Measurements from ENCODE around the gene PTCH1.

- TF ChIP-seq, protein P1, sequence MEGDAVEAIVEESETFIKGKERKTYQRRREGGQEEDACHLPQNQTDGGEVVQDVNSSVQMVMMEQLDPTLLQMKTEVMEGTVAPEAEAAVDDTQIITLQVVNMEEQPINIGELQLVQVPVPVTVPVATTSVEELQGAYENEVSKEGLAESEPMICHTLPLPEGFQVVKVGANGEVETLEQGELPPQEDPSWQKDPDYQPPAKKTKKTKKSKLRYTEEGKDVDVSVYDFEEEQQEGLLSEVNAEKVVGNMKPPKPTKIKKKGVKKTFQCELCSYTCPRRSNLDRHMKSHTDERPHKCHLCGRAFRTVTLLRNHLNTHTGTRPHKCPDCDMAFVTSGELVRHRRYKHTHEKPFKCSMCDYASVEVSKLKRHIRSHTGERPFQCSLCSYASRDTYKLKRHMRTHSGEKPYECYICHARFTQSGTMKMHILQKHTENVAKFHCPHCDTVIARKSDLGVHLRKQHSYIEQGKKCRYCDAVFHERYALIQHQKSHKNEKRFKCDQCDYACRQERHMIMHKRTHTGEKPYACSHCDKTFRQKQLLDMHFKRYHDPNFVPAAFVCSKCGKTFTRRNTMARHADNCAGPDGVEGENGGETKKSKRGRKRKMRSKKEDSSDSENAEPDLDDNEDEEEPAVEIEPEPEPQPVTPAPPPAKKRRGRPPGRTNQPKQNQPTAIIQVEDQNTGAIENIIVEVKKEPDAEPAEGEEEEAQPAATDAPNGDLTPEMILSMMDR (IDR thresholded peaks at IDR 0.05; ENCODE audit: low read depth, low read length, missing input control): no peak
- TF ChIP-seq YY1 (IDR thresholded peaks at IDR 0.05): no peak
- no peak for TF ChIP-seq REST (IDR thresholded peaks at IDR 0.05)
- no peak for TF ChIP-seq TAF1 (conservative IDR thresholded peaks at IDR 0.05)
- TF ChIP-seq, protein P2, sequence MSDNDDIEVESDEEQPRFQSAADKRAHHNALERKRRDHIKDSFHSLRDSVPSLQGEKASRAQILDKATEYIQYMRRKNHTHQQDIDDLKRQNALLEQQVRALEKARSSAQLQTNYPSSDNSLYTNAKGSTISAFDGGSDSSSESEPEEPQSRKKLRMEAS (IDR thresholded peaks at IDR 0.05): no peak
- TF ChIP-seq HNF4A (conservative IDR thresholded peaks at IDR 0.05): no peak
- TF ChIP-seq ZBTB33 (IDR thresholded peaks at IDR 0.05): no peak
Observed at GRCh38 chr9:95459178-95459577, 57.6 kb downstream of the PTCH1 start.
